IMR-90 (cell line): ENCODE measurements around the gene SNX32. TPM values are rescaled to one million over a fixed set of nuclear protein-coding genes. Genes with fewer than 3 reads are reported as not detected.

Experiments
- ATAC-seq: fragments of 200-7000 bp; cut with Tn5 transposase; 2 replicates; pipeline ENCODE4 v1.9.1; 2020; ENCODE audit warnings: low read depth, mild to moderate bottlenecking, moderate library complexity
- BruUV-seq: library from RNA; stranded (reverse); fragments of 400-500 nt; replicated peaks from 2 replicates; lab custom pipeline; 2021; lab: Mats Ljungman, UMichigan
- CTCF ChIA-PET: fragments of 300-600 bp; formaldehyde crosslinking; extraction: SDS; loops from one replicate; lab custom pipeline; 2021; ENCODE audit warnings: antibody characterized with exemption; lab: Yijun Ruan, JAX
- POLR2A ChIA-PET: fragments of 300-600 bp; sonication (Branson Sonifier 250); formaldehyde crosslinking; loops from one replicate; lab custom pipeline; 2022; ENCODE audit warnings: antibody characterized with exemption; ENCODE audit not compliant: unreplicated experiment; lab: Charles Lee
- DNase-seq: peaks from one replicate; pipeline ENCODE4 v3.0.0; 2013
- H2AFZ ChIP-seq: replicated peaks from 2 replicates; pipeline ENCODE3; 2013; ENCODE audit warnings: low read length, mild to moderate bottlenecking; ENCODE audit not compliant: poor library complexity
- H2AK5ac ChIP-seq: 2 replicates; pipeline ENCODE4 v1.6.1; 2013; ENCODE audit warnings: low read depth, low read length, inconsistent platforms
- H2AK9ac ChIP-seq: replicated peaks from 2 replicates; pipeline ENCODE3; 2013; ENCODE audit warnings: mild to moderate bottlenecking, low read depth, low read length, moderate library complexity; ENCODE audit not compliant: poor library complexity
- H2BK120ac ChIP-seq: 2 replicates; pipeline ENCODE4 v1.6.1; 2013; ENCODE audit warnings: low read depth, low read length, inconsistent platforms
- H2BK15ac ChIP-seq: 3 replicates; pipeline ENCODE4 v1.6.1; 2013; ENCODE audit warnings: low read depth, low read length, inconsistent platforms
- H2BK20ac ChIP-seq: 2 replicates; pipeline ENCODE4 v1.6.1; 2013; ENCODE audit warnings: low read depth, mild to moderate bottlenecking, inconsistent platforms, low read length, moderate library complexity
- H2BK5ac ChIP-seq: 2 replicates; pipeline ENCODE4 v1.6.1; 2013; ENCODE audit warnings: mild to moderate bottlenecking, low read depth, low read length, inconsistent platforms; ENCODE audit not compliant: poor library complexity, severe bottlenecking
- H3K14ac ChIP-seq: replicated peaks from 2 replicates; pipeline ENCODE4 v1.6.1; 2013; ENCODE audit warnings: low read depth, low read length, inconsistent platforms
- H3K18ac ChIP-seq: 2 replicates; pipeline ENCODE4 v1.6.1; 2013; ENCODE audit warnings: low read depth, low read length, control low read depth
- H3K23ac ChIP-seq: 2 replicates; pipeline ENCODE4 v1.6.1; 2013; ENCODE audit warnings: low read depth, low read length, inconsistent platforms
- H3K27ac ChIP-seq: 2 replicates; pipeline ENCODE4 v1.5.1; 2013; ENCODE audit warnings: mild to moderate bottlenecking, control low read depth, low read length; ENCODE audit not compliant: insufficient read depth
- H3K27me3 ChIP-seq: 2 replicates; pipeline ENCODE4 v1.6.1; 2013; ENCODE audit warnings: low read length; ENCODE audit not compliant: control insufficient read depth, insufficient read depth
- H3K36me3 ChIP-seq: 2 replicates; pipeline ENCODE4 v1.6.1; 2013; ENCODE audit warnings: low read length, mixed read lengths; ENCODE audit not compliant: control insufficient read depth, insufficient read depth
- H3K4ac ChIP-seq: 2 replicates; pipeline ENCODE4 v1.6.1; 2013; ENCODE audit warnings: low read depth, low read length, inconsistent platforms
- H3K4me1 ChIP-seq: 2 replicates; pipeline ENCODE4 v1.6.1; 2013; ENCODE audit warnings: low read length, mixed read lengths; ENCODE audit not compliant: control insufficient read depth, insufficient read depth
- H3K4me2 ChIP-seq: 2 replicates; pipeline ENCODE4 v1.6.1; 2013; ENCODE audit warnings: low read depth, mild to moderate bottlenecking, control low read depth, low read length, moderate library complexity
- H3K4me3 ChIP-seq: 2 replicates; pipeline ENCODE4 v1.5.1; 2013; ENCODE audit warnings: low read depth, mild to moderate bottlenecking, control low read depth, low read length, moderate library complexity; ENCODE audit not compliant: insufficient read depth
- H3K56ac ChIP-seq: 2 replicates; pipeline ENCODE4 v1.6.1; 2013; ENCODE audit warnings: low read length, inconsistent platforms; ENCODE audit not compliant: insufficient read depth; ENCODE audit errors: extremely low read depth
- H3K79me1 ChIP-seq, 2 experiments: 2 replicates each; pipeline ENCODE4 v1.6.1; 2013; ENCODE audit warnings: low read length in 2 of 2, inconsistent platforms in 1 of 2, low read depth in 1 of 2
- H3K9ac ChIP-seq: 2 replicates; pipeline ENCODE4 v1.6.1; 2013; ENCODE audit warnings: low read depth, low read length, control low read depth
- H3K9me1 ChIP-seq: 2 replicates; pipeline ENCODE4 v1.6.1; 2013; ENCODE audit warnings: low read length, inconsistent platforms; ENCODE audit not compliant: insufficient read depth
- H3K9me3 ChIP-seq: 2 replicates; pipeline ENCODE4 v1.6.1; 2013; ENCODE audit warnings: low read length; ENCODE audit not compliant: control insufficient read depth, insufficient read depth
- H4K20me1 ChIP-seq: 2 replicates; pipeline ENCODE4 v1.6.1; 2013; ENCODE audit warnings: low read length, inconsistent platforms; ENCODE audit not compliant: insufficient read depth
- H4K5ac ChIP-seq: 2 replicates; pipeline ENCODE4 v1.6.1; 2013; ENCODE audit warnings: mild to moderate bottlenecking, low read depth, low read length, control low read depth
- H4K8ac ChIP-seq, 2 experiments: 2 replicates each; pipeline ENCODE4 v1.6.1; 2013; ENCODE audit warnings: low read depth in 2 of 2, low read length in 2 of 2, control low read depth in 1 of 2, inconsistent platforms in 1 of 2
- H4K91ac ChIP-seq: 2 replicates; pipeline ENCODE4 v1.6.1; 2013; ENCODE audit warnings: low read depth, low read length, inconsistent platforms; ENCODE audit not compliant: insufficient read depth
- CHD1 ChIP-seq: IDR thresholded peaks from 2 replicates; pipeline ENCODE4 v1.6.1; 2012; ENCODE audit warnings: low read depth, low read length, improper control_type of control experiment
- MAZ ChIP-seq: IDR thresholded peaks from 2 replicates; pipeline ENCODE4 v1.6.1; 2012; ENCODE audit warnings: low read depth, mild to moderate bottlenecking, low read length, improper control_type of control experiment, moderate library complexity, borderline replicate concordance
- MXI1 ChIP-seq: IDR thresholded peaks from 2 replicates; pipeline ENCODE4 v1.6.1; 2012; ENCODE audit warnings: low read depth, mild to moderate bottlenecking, low read length, moderate library complexity, borderline replicate concordance
- POLR2A ChIP-seq: IDR thresholded peaks from 2 replicates; pipeline ENCODE4 v1.6.1; 2012; ENCODE audit warnings: mild to moderate bottlenecking, low read depth, low read length
- WGBS, 2 experiments: methylation state at CpG; one replicate each; pipeline versions ENCODE4 v1.1.5 to v1.1.7; 2013; ENCODE audit warnings: missing lambda C conversion rate in 2 of 2; ENCODE audit not compliant: insufficient read length in 1 of 2; ENCODE audit errors: extremely low coverage in 2 of 2; 5-methylcytosine and 5-hydroxymethylcytosine counted together
- dilution Hi-C: fragments of 300-500 bp; cut with HindIII; formaldehyde crosslinking; loops from one replicate; pipeline ENCODE4 v1.14.3; 2018; ENCODE audit warnings: low sequenced_read_pairs; ENCODE audit not compliant: unreplicated experiment
- in situ Hi-C: fragments of 300-500 bp; cut with MboI; formaldehyde crosslinking; loops from 3 replicates; pipeline ENCODE4 v1.14.3; 2019; ENCODE audit warnings: low sequenced_read_pairs, inconsistent platforms, mixed read lengths
- intact Hi-C: fragments of 100-400 bp; cut with micrococcal nuclease; formaldehyde crosslinking; loops from 2 replicates; pipeline ENCODE4 v1.10.0; 2022
- polyA plus RNA-seq, 3 experiments: library from polyadenylated mRNA; depleted of rRNA; stranded (reverse); fragments of >200 nt; gene quantifications; 2 replicates each; pipeline ENCODE4 v1.2.3, GENCODE V29; 2012; ENCODE audit warnings: low replicate concordance in 1 of 3
- total RNA-seq: library from RNA; depleted of rRNA; stranded (reverse); fragments of >200 nt; gene quantifications from 2 replicates; pipeline ENCODE4 v1.2.3, GENCODE V29; 2012
- TF ChIP-seq, protein P1 (sequence below): fragments of 150-350 bp; IDR thresholded peaks from 2 replicates; pipeline ENCODE4 v1.6.1; 2016; ENCODE audit warnings: low read depth, mild to moderate bottlenecking, low read length, moderate library complexity, borderline replicate concordance
- TF ChIP-seq, protein P2 (sequence below): fragments of 150-350 bp; IDR thresholded peaks from 2 replicates; pipeline ENCODE4 v1.6.1; 2017; ENCODE audit warnings: mild to moderate bottlenecking, antibody characterized with exemption, low read length, low read depth

The SNX32 gene
- total and polyA plus RNA-seq, 2 of the 4 experiments (the other 2 are of a cell fraction) = 0.36 to 0.79 TPM

DNA sequence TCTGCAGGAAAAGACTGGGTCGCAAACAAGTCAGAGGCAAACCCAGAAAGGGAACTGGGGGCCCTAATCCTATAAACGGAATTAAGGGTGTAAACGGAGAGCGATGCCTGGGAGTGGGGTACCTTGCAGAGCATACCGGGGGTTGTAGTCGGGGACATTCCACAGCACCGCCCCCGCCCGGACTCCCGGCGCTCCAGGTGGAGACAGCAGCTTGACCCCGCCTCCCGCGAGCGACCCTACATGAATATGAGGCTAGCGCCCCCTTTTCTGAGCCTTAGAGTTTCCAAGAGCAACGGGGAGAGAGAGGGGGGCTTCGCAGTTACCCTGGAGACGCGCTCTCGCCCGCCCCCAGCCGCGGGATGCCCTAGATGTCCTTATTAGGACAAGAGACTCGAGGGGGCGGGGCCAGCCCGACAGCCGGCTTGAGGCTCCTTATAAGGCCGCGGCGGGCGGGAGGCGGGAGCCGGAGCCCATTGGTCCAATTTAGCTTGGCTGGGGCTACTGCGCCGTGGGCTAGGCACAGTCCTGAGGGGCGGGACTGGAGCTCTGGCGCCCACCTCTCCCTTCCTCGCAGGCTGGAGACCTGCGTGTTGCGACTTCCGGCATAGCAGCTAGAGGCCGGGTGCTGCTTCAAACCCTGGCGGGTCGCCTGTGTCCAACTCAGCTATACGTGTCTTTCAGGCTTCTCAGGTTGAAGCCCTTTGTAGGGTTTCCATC lies 25.5 kb downstream of the SNX32 start:
- H3K23ac ChIP-seq = peak overlapping the region; percentile 98
- peaks cover 19% of the 10 kb centered on the region for H3K9me1 ChIP-seq
- no peaks in the 10 kb centered on the region for H3K27me3 ChIP-seq
- H4K8ac ChIP-seq = peak overlapping the region; percentile 99
- H2AK5ac ChIP-seq = peak overlapping the region; percentile 97
- no TSS peak for BruUV-seq
- peaks cover 11% of the 10 kb centered on the region for H3K4me1 ChIP-seq
- H2AFZ ChIP-seq = peak overlapping the region; percentile 93
- peak overlapping the region; percentile 99 for H3K14ac ChIP-seq
- peak overlapping the region; percentile 97 for H3K27ac ChIP-seq
- TF ChIP-seq, protein P1, sequence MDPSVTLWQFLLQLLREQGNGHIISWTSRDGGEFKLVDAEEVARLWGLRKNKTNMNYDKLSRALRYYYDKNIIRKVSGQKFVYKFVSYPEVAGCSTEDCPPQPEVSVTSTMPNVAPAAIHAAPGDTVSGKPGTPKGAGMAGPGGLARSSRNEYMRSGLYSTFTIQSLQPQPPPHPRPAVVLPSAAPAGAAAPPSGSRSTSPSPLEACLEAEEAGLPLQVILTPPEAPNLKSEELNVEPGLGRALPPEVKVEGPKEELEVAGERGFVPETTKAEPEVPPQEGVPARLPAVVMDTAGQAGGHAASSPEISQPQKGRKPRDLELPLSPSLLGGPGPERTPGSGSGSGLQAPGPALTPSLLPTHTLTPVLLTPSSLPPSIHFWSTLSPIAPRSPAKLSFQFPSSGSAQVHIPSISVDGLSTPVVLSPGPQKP = no peak
- peak; percentile 65; the same call in 1 of the 2 replicates for TF ChIP-seq MAZ
- TF ChIP-seq, protein P2, sequence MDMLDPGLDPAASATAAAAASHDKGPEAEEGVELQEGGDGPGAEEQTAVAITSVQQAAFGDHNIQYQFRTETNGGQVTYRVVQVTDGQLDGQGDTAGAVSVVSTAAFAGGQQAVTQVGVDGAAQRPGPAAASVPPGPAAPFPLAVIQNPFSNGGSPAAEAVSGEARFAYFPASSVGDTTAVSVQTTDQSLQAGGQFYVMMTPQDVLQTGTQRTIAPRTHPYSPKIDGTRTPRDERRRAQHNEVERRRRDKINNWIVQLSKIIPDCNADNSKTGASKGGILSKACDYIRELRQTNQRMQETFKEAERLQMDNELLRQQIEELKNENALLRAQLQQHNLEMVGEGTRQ = no peak
- TF ChIP-seq MXI1 = peak; percentile 39; the same call in 1 of the 2 replicates
- TF ChIP-seq POLR2A = peak; percentile 79
- TF ChIP-seq CHD1 = no peak
- intact Hi-C loops (no loop called here), dilution Hi-C loops (no loop called here), in situ Hi-C loops (no loop called here)
- CTCF ChIA-PET = interaction anchor here (1.0 to 2.4 kb wide), 7 partner anchors 10 to 46 kb away, joined by 4 to 14 read pairs (median 5); partner anchors contain the start of gene FIBP
- H3K56ac ChIP-seq = peak overlapping the region; percentile 99
- H4K20me1 ChIP-seq = peaks cover 40% of the 10 kb centered on the region
- ATAC-seq (peak; percentile 67), DNase-seq (peak; percentile 98)
- H3K9me3 ChIP-seq = no peaks in the 10 kb centered on the region
- peaks cover 50% of the 10 kb centered on the region for H3K36me3 ChIP-seq
- H2AK9ac ChIP-seq = peak overlapping the region; percentile 100
- H3K9ac ChIP-seq = peak overlapping the region; percentile 93
- POLR2A ChIA-PET = interaction anchor here (0.6 to 1.3 kb wide), 5 partner anchors 10 to 16 kb away, joined by 3 to 9 read pairs (median 4); no protein-coding TSS in a partner anchor
- peak overlapping the region; percentile 67; the same call in 1 of the 2 replicates for H2BK20ac ChIP-seq
- peak overlapping the region; percentile 80 for H3K18ac ChIP-seq
- peak overlapping the region; percentile 93 for H2BK120ac ChIP-seq
- peak overlapping the region; percentile 84 for H3K4me2 ChIP-seq
- H3K4me3 ChIP-seq = peak overlapping the region; percentile 95
- peak overlapping the region; percentile 98 for H4K91ac ChIP-seq
- H2BK5ac ChIP-seq = peak overlapping the region; percentile 90
- H2BK15ac ChIP-seq = peak overlapping the region; percentile 93
- 0% methylated on average over 31 of the region's 46 CpGs; no CpG with 5 or more reads in 1 of the 2 experiments for WGBS, 2 experiments
- H4K5ac ChIP-seq = peak overlapping the region; percentile 80
- H3K4ac ChIP-seq = peak overlapping the region; percentile 99
- peaks cover 11 to 70% of the 10 kb centered on the region in 2 experiments for H3K79me1 ChIP-seq
